HG03378 (cell line): Measurements from ENCODE around the gene PLEKHA1.

Experiments
- ATAC-seq: cut with Tn5 transposase; IDR thresholded peaks from one replicate; pipeline ENCODE4 v1.9.1; 2021; ENCODE audit warnings: mild to moderate bottlenecking, moderate library complexity; ENCODE audit not compliant: unreplicated experiment

PLEKHA1 gene

DNA sequence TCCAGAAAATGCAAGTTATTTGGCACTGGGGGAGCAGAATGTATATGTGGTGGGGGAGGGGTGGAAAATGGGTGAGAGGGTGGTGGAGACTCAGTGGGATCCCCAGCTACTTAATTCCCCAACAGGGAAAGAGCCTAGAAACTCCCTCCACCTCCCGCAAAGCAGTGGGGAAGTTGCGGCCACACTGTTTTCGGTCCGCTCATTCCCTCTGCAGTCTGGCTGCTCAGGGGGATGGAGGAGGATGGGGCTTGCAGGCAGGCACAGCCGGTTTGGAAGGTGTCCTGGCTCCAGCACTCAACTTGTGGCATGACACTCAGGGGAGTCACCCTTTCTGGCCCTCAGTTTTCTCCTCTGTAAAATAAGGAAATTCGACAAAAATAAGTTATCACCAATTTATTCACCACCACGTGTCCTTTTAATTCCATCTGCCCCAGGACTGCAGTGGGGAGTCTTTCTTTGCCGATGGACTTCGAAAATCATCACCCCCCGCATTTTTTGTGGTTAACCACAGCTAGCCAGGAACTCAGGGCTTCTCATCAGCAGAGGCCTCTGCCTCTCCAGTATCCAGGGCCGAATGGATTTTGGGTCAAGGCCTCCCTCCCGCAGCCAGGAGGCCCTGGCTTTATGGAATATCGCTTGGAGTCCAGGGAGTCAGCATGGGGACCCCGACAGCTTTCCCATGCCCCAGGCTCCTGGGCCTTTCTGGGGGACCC lies 85.2 kb downstream of the PLEKHA1 start:
- ATAC-seq, result no peak

- no peak for ATAC-seq
Observed at GRCh38 chr10:122460891-122461293, 86.4 kb downstream of the PLEKHA1 start.

DNA sequence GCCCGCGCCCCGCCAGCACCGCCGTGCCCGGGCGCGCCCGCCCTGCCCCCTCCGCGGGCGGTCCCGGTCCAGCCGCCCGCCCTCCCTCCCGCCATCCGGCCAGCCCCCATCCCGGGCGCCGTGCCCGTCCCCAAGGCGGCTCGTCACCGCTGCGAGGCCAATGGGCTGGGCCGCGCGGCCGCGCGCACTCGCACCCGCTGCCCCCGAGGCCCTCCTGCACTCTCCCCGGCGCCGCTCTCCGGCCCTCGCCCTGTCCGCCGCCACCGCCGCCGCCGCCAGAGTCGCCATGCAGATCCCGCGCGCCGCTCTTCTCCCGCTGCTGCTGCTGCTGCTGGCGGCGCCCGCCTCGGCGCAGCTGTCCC lies 86.8 kb downstream of the PLEKHA1 start, which contains the start of gene HTRA1:
HTRA1 (plus strand) TSS at position 187 of the 362 bp plus-strand sequence; CDS start at position 287, 100 bp downstream.
- ATAC-seq, result no peak

DNA sequence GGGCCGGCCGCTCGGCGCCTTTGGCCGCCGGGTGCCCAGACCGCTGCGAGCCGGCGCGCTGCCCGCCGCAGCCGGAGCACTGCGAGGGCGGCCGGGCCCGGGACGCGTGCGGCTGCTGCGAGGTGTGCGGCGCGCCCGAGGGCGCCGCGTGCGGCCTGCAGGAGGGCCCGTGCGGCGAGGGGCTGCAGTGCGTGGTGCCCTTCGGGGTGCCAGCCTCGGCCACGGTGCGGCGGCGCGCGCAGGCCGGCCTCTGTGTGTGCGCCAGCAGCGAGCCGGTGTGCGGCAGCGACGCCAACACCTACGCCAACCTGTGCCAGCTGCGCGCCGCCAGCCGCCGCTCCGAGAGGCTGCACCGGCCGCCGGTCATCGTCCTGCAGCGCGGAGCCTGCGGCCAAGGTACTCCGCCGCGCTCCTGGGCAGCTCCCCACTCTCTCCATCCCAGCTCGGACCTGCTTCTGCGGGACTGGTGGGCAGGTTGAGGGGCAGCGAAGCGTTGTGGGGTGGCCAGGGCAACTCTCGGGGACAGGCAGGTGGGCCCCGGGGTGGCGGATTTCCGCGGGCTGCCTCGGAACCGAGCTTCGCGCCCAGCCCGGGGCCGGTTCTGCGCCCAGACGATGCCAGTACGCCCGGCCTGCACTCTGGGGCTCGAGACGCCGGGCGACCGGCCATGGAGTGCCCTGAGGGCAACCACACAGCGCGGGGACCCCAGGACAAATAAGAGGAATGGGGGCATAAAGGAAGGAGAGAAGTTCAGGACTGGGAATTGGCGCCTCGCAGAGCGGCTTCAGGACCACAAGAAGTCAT lies 87.4 kb downstream of the PLEKHA1 start:
- ATAC-seq, result no peak

DNA sequence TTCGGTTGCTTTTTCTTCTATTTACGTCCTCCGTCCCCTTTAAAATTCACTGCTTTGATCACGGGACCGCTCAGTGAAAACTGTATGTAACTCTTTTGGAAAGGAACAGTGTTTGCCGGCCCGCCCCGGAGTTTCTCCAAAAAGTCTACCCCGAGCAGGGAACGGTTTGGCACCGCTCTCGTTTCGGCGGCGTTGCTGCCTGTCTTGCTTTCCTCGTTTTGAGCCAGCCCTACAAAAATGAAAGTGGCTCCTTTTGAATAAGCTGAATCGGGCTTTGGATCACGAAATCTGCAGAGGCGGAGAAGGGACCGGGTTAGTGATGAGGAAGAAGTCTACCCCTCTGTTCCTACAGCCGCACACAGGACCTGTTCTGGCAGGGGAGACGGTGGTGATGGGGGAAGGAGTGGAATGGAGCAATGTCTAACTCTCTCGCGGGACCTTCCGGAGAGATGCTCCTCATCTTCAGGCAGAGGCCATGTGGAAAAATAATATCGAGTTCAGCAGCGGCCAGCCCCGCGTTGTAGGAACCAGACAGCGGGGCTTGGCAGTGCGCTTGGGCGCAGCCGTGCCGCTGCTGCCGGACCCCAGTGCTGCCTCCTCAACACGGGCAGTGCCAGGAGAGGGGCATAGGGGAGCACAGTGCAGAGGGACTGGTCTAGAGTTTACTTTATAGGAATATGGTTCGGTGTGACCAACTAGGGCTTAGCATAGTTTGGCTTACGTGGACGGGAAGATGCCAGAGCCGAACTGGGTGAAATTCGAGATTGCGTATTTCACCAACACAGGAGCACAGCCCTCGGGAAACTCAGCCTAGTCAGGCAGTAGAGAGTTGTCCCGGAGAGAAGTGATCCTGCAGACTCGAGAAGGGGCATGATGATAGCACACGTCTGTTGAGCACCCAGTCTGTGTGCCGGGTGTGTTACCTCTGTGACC lies 88.3 kb downstream of the PLEKHA1 start:
- no peak for ATAC-seq

DNA sequence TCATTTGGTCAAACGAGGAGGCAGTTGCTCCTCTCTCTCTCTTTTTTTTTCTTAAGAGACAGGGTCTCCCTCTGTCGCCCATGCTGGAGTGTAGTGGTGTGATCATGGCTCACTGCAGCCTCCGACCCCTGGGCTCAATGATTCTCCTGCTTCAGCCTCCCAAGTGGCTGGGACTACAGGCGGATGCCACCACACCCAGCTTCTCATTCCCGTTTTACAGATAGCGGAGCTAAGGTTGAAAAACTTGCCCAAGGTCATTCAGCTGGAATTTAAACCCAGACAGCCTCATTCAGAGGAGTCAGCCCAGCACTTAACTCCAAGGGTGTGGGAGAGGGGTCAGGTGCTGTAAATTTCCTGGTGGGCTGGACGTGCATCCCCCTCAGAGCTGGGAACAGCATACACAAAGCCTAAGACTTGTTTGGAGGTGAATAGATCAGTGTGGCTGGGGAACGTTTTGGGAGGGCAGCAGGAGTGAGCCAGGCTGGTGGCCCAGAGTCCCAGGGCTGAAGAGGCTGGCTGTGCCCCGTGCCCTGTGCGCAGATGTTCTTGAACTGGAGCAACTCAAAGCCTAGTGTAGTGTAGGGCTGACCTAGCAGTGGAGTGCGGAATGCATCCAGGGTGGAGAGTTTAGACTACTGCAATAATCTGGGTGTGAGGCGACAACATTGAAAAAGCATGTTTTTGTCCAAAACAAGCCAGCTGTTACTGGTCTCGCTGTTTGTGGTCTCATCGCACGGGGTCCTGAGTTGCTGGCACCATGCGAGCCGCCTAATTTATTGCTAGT lies 89.2 kb downstream of the PLEKHA1 start:
- ATAC-seq, result no peak

GRCh38 chr10:122464250-122464510 lies 89.7 kb downstream of the PLEKHA1 start:
- no peak for ATAC-seq

DNA sequence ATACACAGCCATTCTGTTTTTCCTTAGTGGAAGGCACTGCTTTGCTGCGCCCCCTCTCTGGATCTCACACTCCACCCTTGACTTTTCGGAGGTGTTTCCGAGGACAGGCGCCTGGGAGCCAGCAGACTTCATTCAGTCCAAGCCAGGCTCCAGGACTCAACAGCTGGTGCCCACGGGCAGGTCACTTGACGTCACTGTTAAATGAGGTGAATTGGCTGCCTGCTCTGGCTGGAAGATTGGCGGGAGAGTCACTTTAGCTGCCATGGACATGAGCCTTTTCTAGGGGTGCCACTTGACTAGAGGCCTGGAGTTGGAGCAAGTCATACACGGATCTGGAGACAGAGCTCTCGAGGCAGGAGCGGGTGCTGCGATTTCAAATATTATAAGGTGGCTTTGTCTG lies 90.1 kb downstream of the PLEKHA1 start:
- ATAC-seq, result no peak

- ATAC-seq, result no peak
Observed at GRCh38 chr10:122465401-122466040, 91.0 kb downstream of the PLEKHA1 start.

GRCh38 chr10:122466951-122467381 lies 92.5 kb downstream of the PLEKHA1 start:
- ATAC-seq, result no peak

DNA sequence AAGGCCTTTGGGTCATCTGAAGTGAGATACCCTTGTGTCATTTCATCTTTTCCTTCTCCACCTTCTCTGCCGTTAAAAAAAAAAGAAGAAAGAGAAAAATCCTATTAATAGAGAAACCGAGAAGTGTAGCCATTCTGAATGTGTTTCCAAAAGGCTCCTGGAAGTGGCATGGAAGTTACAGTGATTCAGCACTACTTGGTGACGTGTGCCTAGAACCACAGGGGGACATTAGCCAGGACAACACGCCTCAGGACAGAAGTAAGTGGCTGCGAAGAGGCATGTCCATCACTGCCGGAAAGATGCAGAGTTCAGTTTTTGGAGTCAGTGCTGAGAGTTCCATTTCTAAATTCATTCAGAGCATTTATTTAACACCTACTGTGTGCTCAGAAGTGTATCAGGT lies 93.2 kb downstream of the PLEKHA1 start:
- ATAC-seq, result no peak

DNA sequence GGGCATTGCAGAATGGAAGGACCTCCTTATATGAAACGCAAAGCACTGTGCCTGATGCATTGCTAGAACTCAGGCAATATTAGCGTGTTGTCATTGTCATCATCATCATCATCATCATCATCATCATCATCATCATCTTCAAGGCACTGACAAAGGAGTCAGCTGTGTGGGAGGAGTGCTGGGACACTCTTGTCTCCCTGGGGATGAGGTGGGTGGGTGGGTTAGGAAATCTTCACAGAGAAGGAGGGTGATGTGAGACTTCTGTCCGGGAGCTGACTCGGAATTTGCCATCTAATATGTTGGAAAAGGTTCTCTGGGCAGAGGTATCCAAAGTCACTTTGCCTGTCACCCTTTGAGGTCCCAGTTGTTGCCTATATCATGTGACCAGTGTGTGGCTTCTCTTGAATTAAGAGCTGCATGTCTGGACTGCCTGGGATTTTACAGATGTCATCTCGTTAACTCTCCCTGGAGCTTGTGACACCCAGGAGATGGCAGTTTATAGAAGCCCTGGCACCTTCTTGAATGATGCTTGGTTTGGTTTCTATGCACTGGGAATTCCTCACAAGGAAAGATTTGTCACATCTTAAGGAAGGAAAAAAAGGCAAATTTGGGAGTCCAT lies 93.9 kb downstream of the PLEKHA1 start:
- ATAC-seq, result no peak

DNA sequence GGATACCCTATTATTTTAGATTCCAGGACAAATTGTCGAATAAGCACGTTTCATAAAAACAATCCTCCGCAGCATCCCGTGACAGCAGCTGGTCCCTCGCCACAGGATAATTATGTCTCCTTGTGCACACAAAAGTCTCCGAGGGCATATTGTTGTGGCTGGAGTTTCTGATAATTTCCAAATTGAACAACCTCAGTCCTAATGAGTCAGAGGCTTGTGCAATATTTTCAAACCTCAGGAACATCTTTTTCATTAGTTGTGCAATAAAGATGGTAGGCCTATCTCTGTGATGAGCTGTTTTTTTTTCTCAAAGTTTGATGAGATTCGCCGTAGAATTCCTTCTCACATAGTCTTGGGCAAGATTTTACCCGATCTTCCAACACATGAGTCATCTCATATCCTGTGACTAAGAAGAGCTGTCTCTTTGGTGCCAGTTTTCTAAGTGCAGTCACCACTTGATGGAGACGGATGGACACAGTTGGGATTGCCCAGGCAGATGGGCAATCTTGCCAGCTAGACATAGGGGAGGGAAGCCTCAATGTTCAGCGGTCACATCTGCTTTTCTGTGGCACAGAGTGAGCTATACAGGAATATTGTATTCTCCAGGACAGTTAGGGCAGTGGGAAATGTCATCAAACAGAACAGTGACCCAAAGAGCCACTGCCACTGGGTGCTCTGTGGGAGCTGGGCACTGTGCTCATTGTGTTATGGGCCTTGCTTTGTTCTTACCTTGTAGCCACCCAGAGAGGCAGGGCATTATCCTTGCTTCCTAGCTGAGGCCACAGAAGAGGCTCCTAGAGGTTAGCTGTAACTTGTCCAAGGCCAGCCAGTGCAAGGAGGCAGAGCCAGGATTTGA lies 94.6 kb downstream of the PLEKHA1 start:
- ATAC-seq, result no peak

DNA sequence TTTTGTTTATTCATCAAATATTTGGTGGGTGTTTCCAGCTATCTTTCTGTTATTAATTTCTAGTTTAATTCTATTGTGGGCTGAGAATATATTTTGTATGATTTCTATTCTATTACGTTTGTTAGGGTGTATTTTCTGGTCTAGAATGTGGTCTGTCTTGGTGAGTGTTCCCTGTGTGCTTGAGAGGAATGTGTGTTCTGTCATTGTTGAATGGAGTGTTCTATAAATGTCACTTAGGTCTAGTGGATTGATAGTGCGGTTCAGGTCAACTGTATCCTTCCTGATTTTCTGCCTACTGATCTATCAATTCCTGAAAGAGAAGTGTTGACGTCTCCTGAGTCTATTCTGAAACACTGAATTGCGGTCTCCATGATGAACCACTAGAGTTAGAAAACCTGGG lies 95.3 kb downstream of the PLEKHA1 start:
- no peak for ATAC-seq

GRCh38 chr10:122471531-122472177 lies 97.1 kb downstream of the PLEKHA1 start:
- no peak for ATAC-seq

DNA sequence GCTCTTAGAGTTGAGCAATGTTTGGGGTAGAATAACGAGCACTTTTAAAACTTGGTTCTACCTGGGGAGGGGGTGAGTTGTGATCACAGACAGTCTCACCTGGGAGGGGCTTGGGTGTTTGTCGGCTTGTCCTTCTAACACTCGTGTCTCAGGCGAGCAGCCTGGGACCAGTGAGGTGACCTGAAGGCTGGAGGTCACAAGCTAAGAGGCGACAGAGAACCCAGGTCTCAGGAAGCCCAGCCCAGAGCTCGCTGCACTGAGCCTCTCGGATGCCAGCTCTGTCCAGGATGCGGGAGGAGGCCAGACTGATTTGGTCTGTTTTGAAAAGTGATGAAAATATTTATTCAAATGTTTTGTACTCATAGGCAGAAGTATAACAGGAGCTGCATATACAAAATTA lies 98.6 kb downstream of the PLEKHA1 start:
- no peak for ATAC-seq

- no peak for ATAC-seq
Observed at GRCh38 chr10:122474131-122474818, 99.8 kb downstream of the PLEKHA1 start.

GRCh38 chr10:122475100-122475499 lies 100.6 kb downstream of the PLEKHA1 start:
- ATAC-seq, result no peak
